HG02840 (cell line): Measurements from ENCODE around the gene DIPK1B.
"Not testable (repeated sequence)": the region's sequence is repeated elsewhere in the genome, so short reads cannot be mapped to it uniquely, and the experiment has no call there.

Source experiments
- ATAC-seq: cut with Tn5 transposase; IDR thresholded peaks from one replicate; pipeline ENCODE4 v1.9.1; 2021; ENCODE audit warnings: mild to moderate bottlenecking, moderate library complexity, moderate number of reproducible peaks; ENCODE audit not compliant: unreplicated experiment, low FRiP score

DIPK1B gene

DNA sequence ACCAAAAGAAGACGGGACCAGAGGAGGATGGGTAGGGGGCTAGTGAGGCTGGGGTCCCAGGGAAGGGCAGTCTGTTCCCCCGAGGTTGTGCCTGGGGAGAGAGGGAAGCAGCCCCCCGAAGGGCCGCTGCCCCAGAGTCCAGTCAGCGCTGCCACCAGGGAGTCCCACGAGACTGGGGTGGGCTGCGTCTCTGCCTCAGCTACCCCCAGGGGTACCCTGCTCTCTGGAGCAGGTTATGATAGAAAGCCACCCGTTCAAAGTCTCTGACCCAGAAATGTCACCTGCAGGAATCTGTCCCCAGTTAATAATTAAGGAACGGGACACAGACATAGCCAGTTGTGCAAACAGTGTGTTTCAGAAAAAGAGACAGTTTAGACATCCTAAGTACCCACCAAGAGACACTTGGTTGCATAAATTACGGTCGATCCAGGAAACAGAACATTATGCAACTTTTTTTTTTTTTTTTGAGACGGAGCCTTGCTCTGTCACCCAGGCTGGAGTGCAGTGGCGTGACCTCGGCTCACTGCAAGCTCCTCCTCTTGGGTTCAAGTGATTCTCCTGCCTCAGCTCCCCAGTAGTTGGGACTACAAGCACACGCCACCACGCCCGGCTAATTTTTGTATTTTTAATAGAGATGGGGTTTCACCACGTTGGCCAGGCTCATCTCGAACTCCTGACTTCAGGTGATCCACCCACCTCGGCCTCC lies 14.4 kb upstream of the DIPK1B start:
- ATAC-seq: no peak

- no peak for ATAC-seq
Observed at GRCh38 chr9:136698635-136699246, 13.6 kb upstream of the DIPK1B start.

GRCh38 chr9:136700304-136700703 lies 12.1 kb upstream of the DIPK1B start:
- no peak for ATAC-seq

DNA sequence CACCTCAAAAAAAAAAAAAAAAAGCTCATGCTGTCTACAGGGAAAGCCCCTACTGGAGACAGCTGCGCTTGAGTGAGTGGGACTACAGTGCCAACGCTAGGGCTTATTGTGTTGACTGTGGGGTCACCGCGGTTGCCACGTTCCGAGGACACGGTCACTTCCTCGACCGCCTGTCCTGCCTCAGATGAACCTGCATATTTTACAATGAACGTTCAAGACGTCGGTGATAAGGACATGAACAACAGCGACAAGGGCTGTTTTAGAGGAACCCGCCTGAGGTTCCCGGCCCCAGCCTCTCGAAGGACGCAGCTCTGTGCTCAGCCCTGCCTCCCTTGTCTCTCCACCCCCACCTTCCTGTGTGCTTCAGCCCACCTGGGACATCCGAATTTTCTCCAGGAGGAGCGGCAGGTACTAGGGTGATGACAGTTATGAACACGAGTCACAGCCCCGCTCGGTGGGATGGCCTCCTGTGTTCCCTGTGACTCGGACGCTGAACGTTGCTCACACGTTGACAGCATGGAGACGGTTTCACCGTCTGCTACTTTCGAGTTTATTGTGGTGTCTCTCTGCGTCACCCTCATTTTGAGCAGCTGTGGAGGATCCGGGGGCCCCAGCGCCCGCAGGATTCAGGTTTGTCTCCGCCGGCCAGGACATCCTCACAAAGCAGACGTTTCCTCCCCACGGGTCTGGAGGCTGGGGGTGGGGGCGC lies 11.3 kb upstream of the DIPK1B start:
- no peak for ATAC-seq

DNA sequence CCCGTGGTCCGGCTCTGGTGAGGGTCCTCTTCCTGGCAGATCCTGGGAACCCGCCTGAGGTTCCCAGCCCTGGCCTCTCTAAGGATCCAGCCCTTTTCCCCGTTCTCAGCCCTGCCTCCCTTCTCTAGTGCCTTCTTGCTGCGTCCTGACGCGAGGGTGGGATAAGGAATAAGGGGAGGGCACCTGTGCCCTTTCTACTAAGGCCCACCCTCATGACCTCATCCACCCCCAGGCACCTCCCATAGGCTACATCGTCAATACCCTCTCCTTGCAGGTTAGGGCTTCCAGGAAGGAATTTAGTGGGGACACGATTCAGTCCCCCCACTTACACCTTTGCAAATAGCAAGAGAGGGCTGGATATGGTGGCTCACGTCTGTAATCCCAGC lies 10.7 kb upstream of the DIPK1B start:
- no peak for ATAC-seq

GRCh38 chr9:136703276-136703860 lies 9.0 kb upstream of the DIPK1B start:
- ATAC-seq: no peak

GRCh38 chr9:136704741-136705140 lies 7.6 kb upstream of the DIPK1B start:
- not testable (repeated sequence) for ATAC-seq

DNA sequence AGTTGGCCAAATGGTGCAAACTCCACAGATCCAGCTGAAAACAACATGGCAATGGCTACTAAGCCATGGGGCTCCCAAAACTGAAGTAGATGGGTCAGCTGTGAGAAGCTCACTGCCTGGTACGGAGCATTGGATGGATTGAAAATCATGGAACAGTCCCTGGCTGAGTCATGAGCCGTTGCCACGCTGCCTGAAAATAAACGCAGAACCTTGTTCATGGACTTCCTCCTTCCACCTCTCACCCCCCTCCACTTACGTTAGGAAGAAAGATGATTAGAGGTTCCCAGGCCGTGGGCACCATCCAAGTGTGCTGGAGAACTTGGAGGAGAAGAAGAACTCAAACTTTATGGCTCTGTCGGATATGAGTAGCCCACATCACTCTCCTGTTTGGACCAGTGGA lies 6.8 kb upstream of the DIPK1B start:
- no peak for ATAC-seq

DNA sequence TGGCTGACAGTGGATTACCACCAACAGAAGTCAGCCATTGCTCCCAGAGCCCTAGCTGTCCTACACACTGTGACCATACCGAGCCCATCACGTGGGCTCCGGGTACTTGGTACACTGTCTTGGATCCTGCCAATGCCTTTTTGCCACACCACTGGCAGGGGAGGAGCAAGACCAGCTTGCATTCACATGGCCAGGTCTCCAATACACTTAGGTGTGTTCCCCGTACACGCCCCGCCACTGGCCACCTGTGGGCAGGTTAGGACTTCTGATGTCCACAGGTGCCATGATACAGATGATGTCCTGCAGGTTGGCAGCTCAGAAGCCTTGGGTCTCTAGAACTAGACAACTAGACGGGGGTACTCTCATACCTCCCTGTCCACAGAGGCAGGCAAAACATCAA lies 5.4 kb upstream of the DIPK1B start:
- ATAC-seq: no peak

DNA sequence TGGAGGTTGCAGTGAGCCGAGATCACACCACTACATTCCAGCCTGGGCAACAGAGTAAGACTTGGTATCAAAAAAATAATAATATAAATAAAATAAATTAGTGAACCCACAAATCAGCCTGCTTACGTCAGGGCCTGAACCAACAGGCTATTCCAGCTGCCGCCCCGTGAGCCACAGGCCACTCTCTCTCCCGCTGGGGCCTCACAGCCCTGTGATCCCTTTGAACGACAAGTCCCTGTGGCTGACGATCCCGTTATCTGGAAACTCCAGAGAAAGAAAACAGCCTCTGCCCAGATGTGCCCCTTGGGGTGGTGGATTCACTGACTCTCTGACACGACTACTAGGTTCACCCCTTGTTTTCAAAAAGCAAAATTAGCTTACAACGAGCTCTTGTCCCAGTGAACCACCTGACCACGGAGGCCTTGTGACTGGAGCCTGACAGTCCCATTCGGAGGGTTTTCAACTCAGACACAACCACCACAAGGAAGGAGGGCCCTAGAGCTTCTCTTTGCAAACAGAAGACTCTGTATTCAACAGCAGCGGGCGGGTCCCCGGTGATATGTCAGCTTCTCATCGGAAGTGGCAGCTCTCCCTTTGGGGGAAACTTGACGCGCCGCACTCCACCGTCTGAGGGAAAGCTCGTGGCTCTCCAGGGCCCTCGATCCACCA lies 4.4 kb upstream of the DIPK1B start:
- no peak for ATAC-seq

GRCh38 chr9:136709454-136710109 lies 2.8 kb upstream of the DIPK1B start:
- ATAC-seq: no peak

DNA sequence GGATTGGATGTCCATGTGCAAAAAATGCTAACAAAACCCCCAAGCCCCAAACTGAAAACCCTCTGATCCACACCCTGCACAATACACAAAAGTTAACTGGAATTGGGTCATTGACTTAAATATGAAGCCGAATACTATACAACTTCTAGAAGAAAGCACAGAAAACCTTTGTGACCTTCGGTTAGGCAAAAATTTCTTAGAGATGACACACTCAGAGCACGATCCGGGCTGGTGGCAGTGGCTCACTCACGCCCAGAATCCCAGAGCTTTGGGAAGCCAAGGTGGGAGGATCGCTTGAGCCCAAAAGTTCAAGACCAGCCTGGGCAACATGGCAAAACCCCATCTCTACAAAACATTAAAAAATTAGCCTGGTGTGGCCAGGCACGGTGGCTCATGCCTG lies 1.8 kb upstream of the DIPK1B start:
- ATAC-seq: no peak

DNA sequence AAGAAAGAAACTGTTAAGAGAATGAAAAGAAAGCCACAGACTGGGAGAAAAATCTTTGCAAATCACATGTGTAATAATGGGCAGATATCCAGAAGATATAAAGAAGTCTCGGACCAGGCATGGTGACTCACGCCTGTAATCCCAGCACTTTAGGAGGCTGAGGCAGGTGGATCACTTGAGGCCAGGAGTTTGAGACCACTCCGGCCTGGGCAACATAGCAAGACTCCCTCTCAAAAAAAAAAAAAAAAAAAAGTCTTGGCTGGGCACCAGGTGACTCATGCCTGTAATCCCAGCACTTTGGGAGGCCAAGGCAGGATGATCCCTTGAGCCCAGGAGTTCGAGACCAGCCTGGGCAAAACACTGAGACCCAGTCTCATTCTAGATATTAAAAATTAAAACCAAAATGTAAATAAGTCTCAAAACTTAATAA lies 1.1 kb upstream of the DIPK1B start:
- ATAC-seq: not testable (repeated sequence)

- ATAC-seq: no peak
Observed at GRCh38 chr9:136712690-136713544, 545 bp downstream of the DIPK1B start.

- no peak for ATAC-seq
Observed at GRCh38 chr9:136713550-136713949, 1.2 kb downstream of the DIPK1B start.

DNA sequence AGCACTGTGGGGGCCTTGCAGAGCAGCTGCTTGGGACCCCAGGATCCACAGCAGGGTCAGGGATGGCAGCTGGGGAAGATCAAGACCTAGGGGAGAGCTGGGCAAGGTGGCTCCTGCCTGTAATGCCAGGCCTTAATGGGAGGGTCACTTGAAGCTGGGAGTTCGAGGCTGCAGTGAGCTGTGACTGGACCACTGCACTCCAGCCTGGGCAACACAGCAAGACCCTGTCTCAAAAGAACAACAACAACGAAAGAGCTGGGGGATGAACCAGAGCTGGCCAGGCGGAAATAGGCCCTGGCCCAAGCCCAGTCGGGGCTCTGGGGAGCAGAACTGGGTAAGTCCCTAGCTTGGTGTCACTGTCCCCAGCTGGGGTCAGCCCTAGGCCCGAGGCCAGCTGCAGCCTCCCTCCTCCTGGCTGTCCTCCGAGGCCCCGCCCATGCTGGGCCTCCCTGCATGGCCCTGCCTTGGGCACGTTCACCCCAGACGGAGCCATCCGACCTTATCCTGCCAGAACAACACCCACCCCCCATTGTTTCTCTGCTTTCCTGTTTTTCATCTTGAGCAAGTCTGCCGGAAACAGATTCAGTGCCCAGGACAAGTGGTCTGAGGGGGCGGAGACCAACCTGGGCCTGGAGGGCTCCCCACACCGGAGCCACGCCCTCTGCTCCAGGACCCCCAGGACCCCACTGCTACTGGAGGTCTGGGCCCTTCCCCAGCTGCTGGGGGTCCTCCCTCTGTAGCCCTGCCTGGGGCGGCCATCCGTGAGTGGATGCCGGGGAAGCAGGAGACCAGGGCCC lies 1.9 kb downstream of the DIPK1B start:
- ATAC-seq: no peak

- no peak for ATAC-seq
Observed at GRCh38 chr9:136714893-136715274, 2.5 kb downstream of the DIPK1B start.

DNA sequence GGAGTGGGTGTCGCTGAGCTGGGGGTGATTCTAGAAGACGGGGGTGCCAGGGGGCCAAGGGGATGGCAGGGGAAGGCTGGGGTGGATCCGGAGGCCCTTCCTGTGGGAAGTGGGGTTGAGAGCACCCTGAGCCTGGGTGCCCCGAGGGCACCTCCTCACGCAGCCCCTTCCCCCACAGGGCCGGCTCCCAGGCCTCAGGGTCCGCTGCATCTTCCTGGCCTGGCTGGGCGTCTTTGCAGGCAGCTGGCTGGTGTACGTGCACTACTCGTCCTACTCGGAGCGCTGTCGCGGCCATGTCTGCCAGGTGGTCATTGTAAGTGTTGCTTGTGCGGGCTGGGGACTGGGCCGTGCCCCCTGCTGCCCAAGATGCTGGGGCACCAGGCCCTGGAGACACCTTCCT lies 5.0 kb downstream of the DIPK1B start:
- ATAC-seq: no peak
